Right hindlimb (tissue), 1 donor: ENCODE results near the gene TMEM178B.

Experiments
- DNase-seq: peaks from one replicate; pipeline ENCODE4 v3.0.0-alpha.2; 2018

Gene TMEM178B

GRCh38 chr7:141481971-141482370 lies 408.1 kb downstream of the TMEM178B start:
- DNase-seq = no peak

GRCh38 chr7:141483044-141483443 lies 409.2 kb downstream of the TMEM178B start:
- no peak for DNase-seq

- no peak for DNase-seq
Measured at GRCh38 chr7:141484907-141485306, 411.0 kb downstream of the TMEM178B start.

- DNase-seq = no peak
Measured at GRCh38 chr7:141486959-141487358, 413.1 kb downstream of the TMEM178B start.

- no peak for DNase-seq
Measured at GRCh38 chr7:141490474-141490873, 416.6 kb downstream of the TMEM178B start.

- DNase-seq = no peak
Measured at GRCh38 chr7:141495057-141495456, 421.2 kb downstream of the TMEM178B start.

GRCh38 chr7:141497391-141497790 lies 423.5 kb downstream of the TMEM178B start:
- no peak for DNase-seq

- DNase-seq = no peak
Measured at GRCh38 chr7:141500608-141501007, 426.7 kb downstream of the TMEM178B start.

- no peak for DNase-seq
Measured at GRCh38 chr7:141501451-141501850, 427.6 kb downstream of the TMEM178B start.

- no peak for DNase-seq
Measured at GRCh38 chr7:141511316-141511675, 437.4 kb downstream of the TMEM178B start.

- no peak for DNase-seq
Measured at GRCh38 chr7:141511676-141512396, 438.0 kb downstream of the TMEM178B start.

- DNase-seq = no peak
Measured at GRCh38 chr7:141512597-141512996, 438.7 kb downstream of the TMEM178B start.

GRCh38 chr7:141513720-141514119 lies 439.9 kb downstream of the TMEM178B start:
- DNase-seq = no peak

GRCh38 chr7:141515941-141516340 lies 442.1 kb downstream of the TMEM178B start:
- DNase-seq = peak; percentile 42

GRCh38 chr7:141519623-141520022 lies 445.8 kb downstream of the TMEM178B start:
- no peak for DNase-seq

- no peak for DNase-seq
Measured at GRCh38 chr7:141522657-141523342, 448.9 kb downstream of the TMEM178B start.

- no peak for DNase-seq
Measured at GRCh38 chr7:141525973-141526514, 452.2 kb downstream of the TMEM178B start.

GRCh38 chr7:141527076-141527475 lies 453.2 kb downstream of the TMEM178B start:
- no peak for DNase-seq

GRCh38 chr7:141528399-141528798 lies 454.5 kb downstream of the TMEM178B start:
- no peak for DNase-seq
